ENCODE measurements around the gene KIRREL3.

KIRREL3 gene

DNA sequence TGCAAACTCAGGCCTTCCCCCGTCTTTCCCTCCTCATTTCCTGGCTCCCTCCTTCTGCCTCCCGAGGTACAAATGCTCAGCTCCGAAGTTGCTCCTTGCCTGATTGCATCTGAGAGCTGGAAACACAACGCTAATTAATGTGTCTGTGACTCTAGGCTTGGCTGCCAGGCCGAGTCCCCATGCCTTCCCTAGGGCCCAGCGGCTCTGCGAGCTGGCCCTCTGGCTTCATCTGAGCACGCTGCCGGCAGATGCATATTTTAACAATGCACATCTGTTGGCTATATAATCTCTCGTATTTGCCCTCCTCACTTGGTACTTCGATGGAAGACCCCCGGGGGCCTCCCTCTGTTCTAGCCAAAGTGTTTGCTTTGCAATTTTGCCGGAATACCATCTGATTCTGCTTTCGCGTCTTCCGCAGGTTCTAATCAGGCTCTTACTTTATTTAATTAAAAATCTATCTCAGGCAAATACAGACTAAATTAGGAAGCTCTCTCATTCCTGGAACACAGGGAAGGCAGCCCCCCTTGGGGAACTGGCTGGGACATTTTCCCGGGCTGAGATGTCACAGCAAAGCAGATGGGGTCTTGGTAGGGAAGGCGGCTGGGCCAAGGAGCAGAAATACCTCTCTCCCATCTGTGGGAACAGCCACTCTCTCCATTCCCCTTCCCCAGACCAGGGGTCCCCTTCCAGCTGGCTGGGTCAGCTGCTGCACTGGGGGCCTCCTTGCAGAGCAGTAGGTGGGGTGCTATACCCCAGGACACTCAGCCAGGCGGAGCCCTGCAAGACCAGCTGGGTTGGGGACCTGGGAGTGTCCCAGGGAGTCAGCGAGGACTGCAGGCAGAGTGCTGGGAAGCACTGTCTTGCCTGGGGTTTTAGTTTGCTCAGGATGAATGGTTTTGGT, 482.2 kb downstream of the KIRREL3 start:
- no peaks in the 10 kb centered on the region for H3K36me3 ChIP-seq (ENCODE audit: insufficient read depth, insufficient read length, low read length)
- H3K9ac ChIP-seq (ENCODE audit: insufficient read length, low read depth) = no peak overlapping the region
- H3K4me1 ChIP-seq (ENCODE audit: insufficient read depth, insufficient read length) = peaks cover 2% of the 10 kb centered on the region
- peaks cover 6% of the 10 kb centered on the region; the same call in 1 of the 2 replicates for H3K9me3 ChIP-seq (ENCODE audit: insufficient read depth, low read length)
- TF ChIP-seq SUZ12 (IDR thresholded peaks at IDR 0.05; ENCODE audit: extremely low read depth, insufficient read depth, insufficient read length) (no peak), YY1 (IDR thresholded peaks at IDR 0.05; ENCODE audit: insufficient read depth, insufficient read length) (no peak), ZNF274 (IDR thresholded peaks at IDR 0.05; ENCODE audit: low read depth, low read length) (no peak)
- H3K27me3 ChIP-seq (ENCODE audit: insufficient read depth, insufficient read length) = no peaks in the 10 kb centered on the region
- H3K4me3 ChIP-seq (ENCODE audit: insufficient read length, low read depth) = no peak overlapping the region
- DNase-seq (ENCODE audit: low read depth, low spot score) = no peak

DNA sequence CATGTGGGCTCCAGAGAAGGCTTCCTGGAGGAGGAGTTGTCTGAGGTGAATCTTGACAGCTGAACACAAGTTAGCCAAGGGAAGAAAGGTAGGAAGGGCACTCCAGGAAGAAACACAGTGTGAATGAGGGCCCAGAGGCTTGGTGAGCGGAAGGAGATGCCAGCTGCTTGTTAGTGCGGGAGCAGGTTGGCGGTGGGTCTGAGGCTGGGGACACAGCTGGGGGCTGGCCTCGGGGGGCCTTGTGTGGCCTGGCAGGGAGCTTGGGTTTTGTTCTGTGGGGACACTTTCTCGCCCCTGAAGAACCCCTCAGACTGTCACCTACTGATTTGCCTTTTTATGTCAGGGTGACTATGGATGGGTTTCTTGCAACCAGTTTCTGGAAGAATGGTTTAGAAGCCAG, 485.1 kb downstream of the KIRREL3 start:
- Histone ChIP-seq H3K4me1 (ENCODE audit: insufficient read depth, insufficient read length) (peaks cover 2% of the 10 kb centered on the region), H3K4me3 (ENCODE audit: insufficient read length, low read depth) (no peak overlapping the region), H3K9me3 (ENCODE audit: insufficient read depth, low read length) (peaks cover 6% of the 10 kb centered on the region; the same call in 1 of the 2 replicates), H3K9ac (ENCODE audit: insufficient read length, low read depth) (no peak overlapping the region), H3K36me3 (ENCODE audit: insufficient read depth, insufficient read length, low read length) (no peaks in the 10 kb centered on the region), H3K27me3 (ENCODE audit: insufficient read depth, insufficient read length) (no peaks in the 10 kb centered on the region)
- DNase-seq (ENCODE audit: low read depth, low spot score) = no peak
- TF ChIP-seq YY1 (IDR thresholded peaks at IDR 0.05; ENCODE audit: insufficient read depth, insufficient read length) = no peak
- TF ChIP-seq SUZ12 (IDR thresholded peaks at IDR 0.05; ENCODE audit: extremely low read depth, insufficient read depth, insufficient read length) = no peak
- TF ChIP-seq ZNF274 (IDR thresholded peaks at IDR 0.05; ENCODE audit: low read depth, low read length) = no peak

DNA sequence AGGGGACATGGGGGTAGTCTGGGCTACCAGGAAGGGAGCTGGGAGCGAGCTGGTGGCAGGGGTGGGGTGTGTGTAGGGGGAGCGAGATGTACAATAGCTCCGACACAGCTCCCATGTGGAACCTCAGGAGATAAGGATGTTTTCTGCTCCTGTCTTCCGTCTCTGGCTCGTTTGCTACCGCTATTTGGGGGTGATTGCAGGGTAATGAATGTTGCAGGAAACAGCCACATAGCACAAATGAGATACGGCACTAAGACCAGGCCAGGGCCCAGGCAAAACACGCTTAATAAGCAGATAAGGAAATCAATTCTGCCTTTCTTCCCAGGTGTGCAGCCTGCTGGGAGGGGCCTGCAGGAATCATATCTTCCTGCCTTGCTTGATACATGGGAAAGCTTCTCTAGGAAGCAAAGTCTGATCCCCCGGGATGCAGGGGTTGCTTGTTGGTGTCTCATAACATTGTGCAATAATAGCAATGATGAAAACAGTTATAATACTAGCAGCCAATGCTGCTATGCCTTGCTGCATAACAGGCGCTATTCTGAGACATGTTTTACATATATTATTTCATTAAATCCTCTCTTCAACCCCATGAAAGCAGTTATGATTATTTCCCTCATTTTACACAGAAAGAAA, 486.4 kb downstream of the KIRREL3 start:
- H3K27me3 ChIP-seq (ENCODE audit: insufficient read depth, insufficient read length) = no peaks in the 10 kb centered on the region
- H3K9ac ChIP-seq (ENCODE audit: insufficient read length, low read depth) = no peak overlapping the region
- H3K9me3 ChIP-seq (ENCODE audit: insufficient read depth, low read length) = peaks cover 6% of the 10 kb centered on the region; the same call in 1 of the 2 replicates
- H3K4me3 ChIP-seq (ENCODE audit: insufficient read length, low read depth) = no peak overlapping the region
- peaks cover 2% of the 10 kb centered on the region for H3K4me1 ChIP-seq (ENCODE audit: insufficient read depth, insufficient read length)
- no peaks in the 10 kb centered on the region for H3K36me3 ChIP-seq (ENCODE audit: insufficient read depth, insufficient read length, low read length)
- no peak for DNase-seq (ENCODE audit: low read depth, low spot score)
- TF ChIP-seq ZNF274 (IDR thresholded peaks at IDR 0.05; ENCODE audit: low read depth, low read length) (no peak), YY1 (IDR thresholded peaks at IDR 0.05; ENCODE audit: insufficient read depth, insufficient read length) (no peak), SUZ12 (IDR thresholded peaks at IDR 0.05; ENCODE audit: extremely low read depth, insufficient read depth, insufficient read length) (no peak)

DNA sequence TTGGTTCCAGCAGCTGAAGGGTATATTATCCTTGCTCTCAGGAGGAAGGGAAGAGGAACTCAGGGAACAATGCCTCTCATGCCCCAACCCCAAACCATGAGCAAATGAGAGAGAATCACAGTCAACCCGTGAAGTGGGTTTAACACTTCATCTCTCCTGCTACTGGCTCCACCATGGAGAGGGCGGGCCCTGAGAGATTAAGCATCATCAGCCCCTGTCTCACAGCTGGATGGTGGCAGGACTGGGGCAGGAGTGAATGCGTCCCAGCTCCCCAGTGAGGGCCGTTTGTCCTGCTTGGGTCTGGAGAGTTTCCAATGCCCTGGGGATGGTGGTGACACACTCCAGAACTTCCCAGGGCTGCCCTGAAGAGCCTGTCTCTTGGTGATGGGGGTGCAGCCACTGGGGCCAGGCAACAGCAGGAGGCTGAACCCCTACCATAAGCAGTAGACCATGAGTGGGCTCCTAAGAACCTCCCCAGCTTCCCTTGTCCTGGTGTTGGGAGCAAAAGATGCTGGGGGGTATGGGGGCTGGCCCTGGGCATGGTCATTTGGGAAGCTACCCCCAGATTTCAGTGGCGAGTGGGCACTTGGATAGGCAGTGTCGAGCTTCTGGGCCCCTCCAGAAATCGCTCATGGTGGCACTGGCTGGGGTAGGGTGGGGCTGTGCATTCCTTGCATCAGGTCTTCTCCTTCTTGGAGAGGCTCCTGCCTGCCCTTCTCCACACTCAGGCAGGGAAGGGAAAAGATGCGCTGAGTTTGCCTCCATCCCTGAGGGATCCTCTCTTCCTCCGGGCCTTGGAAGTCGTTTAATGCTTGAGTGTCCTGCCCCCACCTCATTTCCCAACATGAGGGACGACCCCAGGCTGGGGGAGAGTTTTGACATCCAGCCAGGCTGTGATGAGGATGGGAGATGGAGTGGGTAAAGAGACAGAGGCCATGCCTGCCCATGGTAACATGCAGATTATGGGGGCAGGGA, 487.5 kb downstream of the KIRREL3 start:
- H3K9ac ChIP-seq (ENCODE audit: insufficient read length, low read depth) = no peak overlapping the region
- no peaks in the 10 kb centered on the region for H3K4me1 ChIP-seq (ENCODE audit: insufficient read depth, insufficient read length)
- peaks cover 4% of the 10 kb centered on the region; the same call in 1 of the 2 replicates for H3K9me3 ChIP-seq (ENCODE audit: insufficient read depth, low read length)
- TF ChIP-seq ZNF274 (IDR thresholded peaks at IDR 0.05; ENCODE audit: low read depth, low read length) = no peak
- TF ChIP-seq SUZ12 (IDR thresholded peaks at IDR 0.05; ENCODE audit: extremely low read depth, insufficient read depth, insufficient read length) = no peak
- TF ChIP-seq YY1 (IDR thresholded peaks at IDR 0.05; ENCODE audit: insufficient read depth, insufficient read length) = no peak
- no peaks in the 10 kb centered on the region for H3K27me3 ChIP-seq (ENCODE audit: insufficient read depth, insufficient read length)
- no peak overlapping the region for H3K4me3 ChIP-seq (ENCODE audit: insufficient read length, low read depth)
- no peaks in the 10 kb centered on the region for H3K36me3 ChIP-seq (ENCODE audit: insufficient read depth, insufficient read length, low read length)
- DNase-seq (ENCODE audit: low read depth, low spot score) = no peak

GRCh38 chr11:126512251-126512650, 488.3 kb downstream of the KIRREL3 start:
- no peaks in the 10 kb centered on the region for H3K4me1 ChIP-seq (ENCODE audit: insufficient read depth, insufficient read length)
- TF ChIP-seq ZNF274 (IDR thresholded peaks at IDR 0.05; ENCODE audit: low read depth, low read length) = no peak
- no peak for TF ChIP-seq SUZ12 (IDR thresholded peaks at IDR 0.05; ENCODE audit: extremely low read depth, insufficient read depth, insufficient read length)
- no peak for TF ChIP-seq YY1 (IDR thresholded peaks at IDR 0.05; ENCODE audit: insufficient read depth, insufficient read length)
- H3K27me3 ChIP-seq (ENCODE audit: insufficient read depth, insufficient read length) = no peaks in the 10 kb centered on the region
- no peak overlapping the region for H3K9ac ChIP-seq (ENCODE audit: insufficient read length, low read depth)
- no peak for DNase-seq (ENCODE audit: low read depth, low spot score)
- no peaks in the 10 kb centered on the region for H3K36me3 ChIP-seq (ENCODE audit: insufficient read depth, insufficient read length, low read length)
- H3K4me3 ChIP-seq (ENCODE audit: insufficient read length, low read depth) = no peak overlapping the region
- no peaks in the 10 kb centered on the region for H3K9me3 ChIP-seq (ENCODE audit: insufficient read depth, low read length)

DNA sequence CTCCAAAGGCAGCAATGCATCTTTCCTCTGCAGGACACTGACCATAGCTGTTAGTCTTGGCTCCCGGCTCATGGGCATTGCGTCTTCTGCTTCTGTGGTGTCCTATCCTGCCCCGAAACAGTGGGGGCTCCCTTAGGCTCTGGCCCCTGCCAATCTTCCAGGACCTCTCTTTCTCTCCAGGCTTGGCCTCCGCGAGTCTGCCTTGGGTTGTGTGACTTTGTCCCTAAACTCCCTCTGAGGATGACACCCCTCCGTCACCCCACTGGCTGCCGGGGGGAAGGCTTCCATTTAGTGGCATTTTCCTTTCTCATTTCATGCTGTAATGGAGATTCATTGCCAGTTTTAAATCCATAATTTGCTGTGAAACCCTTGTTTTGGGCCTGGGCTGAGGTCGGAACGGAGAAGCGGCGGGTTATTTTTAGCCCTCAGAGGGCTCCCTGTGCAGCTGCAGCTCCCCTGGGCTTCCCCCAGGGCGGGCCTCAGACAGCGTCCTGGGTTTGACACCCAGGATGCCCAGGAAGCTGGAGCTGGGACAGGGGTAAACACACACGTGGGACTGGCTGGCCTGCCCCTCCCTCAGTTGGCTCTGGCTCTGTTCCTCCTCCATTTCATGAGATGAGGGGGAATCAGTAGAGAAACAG, 489.0 kb downstream of the KIRREL3 start:
- Histone ChIP-seq H3K4me1 (ENCODE audit: insufficient read depth, insufficient read length) (no peaks in the 10 kb centered on the region), H3K9me3 (ENCODE audit: insufficient read depth, low read length) (peaks cover 5% of the 10 kb centered on the region; the same call in 1 of the 2 replicates), H3K27me3 (ENCODE audit: insufficient read depth, insufficient read length) (no peaks in the 10 kb centered on the region), H3K36me3 (ENCODE audit: insufficient read depth, insufficient read length, low read length) (no peaks in the 10 kb centered on the region), H3K4me3 (ENCODE audit: insufficient read length, low read depth) (no peak overlapping the region), H3K9ac (ENCODE audit: insufficient read length, low read depth) (no peak overlapping the region)
- DNase-seq (ENCODE audit: low read depth, low spot score) = no peak
- TF ChIP-seq ZNF274 (IDR thresholded peaks at IDR 0.05; ENCODE audit: low read depth, low read length) = no peak
- no peak for TF ChIP-seq SUZ12 (IDR thresholded peaks at IDR 0.05; ENCODE audit: extremely low read depth, insufficient read depth, insufficient read length)
- TF ChIP-seq YY1 (IDR thresholded peaks at IDR 0.05; ENCODE audit: insufficient read depth, insufficient read length) = no peak

All from NT2/D1 (cell line).